Brain microvascular endothelial cell (primary cell): ENCODE results near the gene C5orf15.

Source experiments
- DNase-seq: peaks from one replicate; pipeline ENCODE4 v3.0.0-alpha.2; 2020
- H3K27ac ChIP-seq: fragments of 250-450 bp; sonication (Bioruptor Pico); 2 replicates; pipeline ENCODE4 v1.5.1; 2020; ENCODE audit warnings: mild to moderate bottlenecking, moderate library complexity
- H3K27me3 ChIP-seq: fragments of 250-450 bp; sonication (Bioruptor Pico); replicated peaks from 2 replicates; pipeline ENCODE4 v1.5.1; 2020; ENCODE audit warnings: mild to moderate bottlenecking
- H3K36me3 ChIP-seq: fragments of 250-450 bp; sonication (Bioruptor Pico); replicated peaks from 2 replicates; pipeline ENCODE4 v1.5.1; 2020; ENCODE audit warnings: mild to moderate bottlenecking
- H3K4me3 ChIP-seq: 2 replicates; pipeline ENCODE4 v1.5.1; 2011; ENCODE audit warnings: low read depth, mild to moderate bottlenecking, control low read depth, low read length, moderate library complexity
- in situ Hi-C: cut with HindIII; loops from 2 replicates; pipeline ENCODE4 v1.10.0; 2017; ENCODE audit warnings: low sequenced_read_pairs, low pct_ligation_motif_present
- TF ChIP-seq, protein P1 (sequence below): IDR thresholded peaks from 2 replicates; pipeline ENCODE4 v1.5.1; 2011; ENCODE audit warnings: low read depth, mild to moderate bottlenecking, moderate library complexity, low read length, control low read depth, inconsistent platforms; ENCODE audit errors: missing control alignments

The C5orf15 gene

DNA sequence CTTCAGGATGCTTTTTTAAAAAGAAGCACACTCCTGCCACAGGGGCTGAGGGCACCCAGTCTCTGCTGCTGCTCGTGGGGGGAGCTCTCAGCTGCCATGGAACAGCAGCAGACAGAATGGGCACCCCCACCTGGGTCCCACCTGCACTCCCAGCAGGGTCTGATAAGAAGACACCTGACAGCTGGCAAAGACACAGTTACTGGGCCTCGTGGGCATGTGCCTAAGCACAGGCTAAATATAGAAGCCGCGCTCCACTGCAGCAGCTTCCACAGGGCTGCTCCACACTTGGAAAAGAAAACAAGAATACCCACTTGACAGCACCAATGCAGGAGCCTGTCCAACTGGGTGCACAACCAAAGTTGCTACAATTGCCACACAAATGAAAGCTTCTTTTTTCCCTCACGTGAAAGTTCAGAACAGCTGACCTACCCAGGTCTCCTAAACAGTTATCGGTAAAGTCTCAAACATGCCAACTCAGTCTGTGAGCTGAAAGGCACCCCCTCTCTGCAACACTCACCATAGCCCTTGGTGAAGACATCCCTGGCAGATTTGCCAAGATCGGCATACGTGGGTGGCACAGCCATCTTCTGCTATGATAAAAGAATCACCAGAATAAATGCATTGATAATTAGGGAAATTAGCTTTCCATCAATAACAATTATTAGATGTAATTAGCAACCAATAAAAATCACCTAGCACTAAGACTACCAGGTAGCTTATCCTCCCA, 24.2 kb upstream of the C5orf15 start:
- TF ChIP-seq, protein P1, sequence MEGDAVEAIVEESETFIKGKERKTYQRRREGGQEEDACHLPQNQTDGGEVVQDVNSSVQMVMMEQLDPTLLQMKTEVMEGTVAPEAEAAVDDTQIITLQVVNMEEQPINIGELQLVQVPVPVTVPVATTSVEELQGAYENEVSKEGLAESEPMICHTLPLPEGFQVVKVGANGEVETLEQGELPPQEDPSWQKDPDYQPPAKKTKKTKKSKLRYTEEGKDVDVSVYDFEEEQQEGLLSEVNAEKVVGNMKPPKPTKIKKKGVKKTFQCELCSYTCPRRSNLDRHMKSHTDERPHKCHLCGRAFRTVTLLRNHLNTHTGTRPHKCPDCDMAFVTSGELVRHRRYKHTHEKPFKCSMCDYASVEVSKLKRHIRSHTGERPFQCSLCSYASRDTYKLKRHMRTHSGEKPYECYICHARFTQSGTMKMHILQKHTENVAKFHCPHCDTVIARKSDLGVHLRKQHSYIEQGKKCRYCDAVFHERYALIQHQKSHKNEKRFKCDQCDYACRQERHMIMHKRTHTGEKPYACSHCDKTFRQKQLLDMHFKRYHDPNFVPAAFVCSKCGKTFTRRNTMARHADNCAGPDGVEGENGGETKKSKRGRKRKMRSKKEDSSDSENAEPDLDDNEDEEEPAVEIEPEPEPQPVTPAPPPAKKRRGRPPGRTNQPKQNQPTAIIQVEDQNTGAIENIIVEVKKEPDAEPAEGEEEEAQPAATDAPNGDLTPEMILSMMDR = no peak
- Histone ChIP-seq H3K27ac (no peak overlapping the region), H3K27me3 (no peaks in the 10 kb centered on the region), H3K36me3 (peaks cover 35% of the 10 kb centered on the region), H3K4me3 (no peak overlapping the region)
- in situ Hi-C loops = no loop called here
- no peak for DNase-seq

DNA sequence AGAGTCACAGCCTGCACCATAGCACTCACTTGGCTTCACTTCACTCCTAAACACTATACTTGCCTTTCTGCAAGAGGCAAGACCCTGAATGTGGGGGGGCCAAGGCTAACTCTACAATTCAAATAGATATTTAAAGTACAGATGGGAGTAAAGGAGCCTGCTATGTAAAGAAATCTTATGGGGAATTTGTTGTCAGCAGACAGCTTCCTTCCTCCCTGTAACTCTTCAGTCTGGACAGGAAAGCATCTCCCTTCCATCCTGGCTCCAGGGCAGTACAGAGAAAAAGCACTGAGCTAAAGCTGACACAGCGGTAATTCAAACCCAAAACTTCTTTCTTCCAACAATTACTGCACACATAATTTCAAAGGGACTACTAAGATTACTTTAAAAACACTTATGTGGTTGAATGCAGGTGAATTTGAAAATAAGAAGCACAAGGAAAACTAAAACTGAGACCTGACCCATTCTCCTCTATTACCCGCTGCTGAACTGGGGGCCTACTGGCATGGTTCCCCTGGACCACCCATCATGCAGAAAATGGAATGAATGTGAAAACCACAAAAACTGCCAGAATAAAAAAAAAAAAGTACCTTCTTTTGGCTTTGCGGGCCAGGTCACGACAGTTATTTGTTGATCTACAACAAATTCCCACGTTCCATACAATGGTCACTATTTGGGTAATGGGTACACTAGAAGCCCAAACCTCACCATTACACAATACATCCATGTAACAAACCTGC, 22.9 kb upstream of the C5orf15 start:
- DNase-seq = no peak
- in situ Hi-C loops = no loop called here
- Histone ChIP-seq H3K36me3 (peaks cover 43% of the 10 kb centered on the region), H3K4me3 (no peak overlapping the region), H3K27ac (no peak overlapping the region), H3K27me3 (no peaks in the 10 kb centered on the region)
- TF ChIP-seq, protein P1 = no peak

DNA sequence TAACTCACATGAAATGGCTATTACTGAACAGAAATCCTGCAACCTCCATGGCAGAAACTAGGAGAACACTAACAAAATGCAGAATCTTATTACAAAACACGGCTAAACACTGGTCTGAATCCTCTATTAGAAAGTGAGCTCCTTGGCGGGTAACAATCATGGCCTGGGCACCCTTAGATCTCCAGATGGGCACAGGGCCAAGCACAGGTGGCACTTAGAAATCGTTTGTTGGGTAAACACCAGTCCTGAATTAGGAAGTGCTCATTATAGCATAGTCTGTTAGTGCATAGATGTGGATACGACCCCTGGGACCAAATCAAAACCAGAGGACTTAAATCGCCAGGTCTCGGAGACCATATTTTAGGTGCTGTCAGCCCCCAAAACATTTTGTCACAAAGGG, 22.0 kb upstream of the C5orf15 start:
- DNase-seq = no peak
- TF ChIP-seq, protein P1 = no peak
- Histone ChIP-seq H3K36me3 (peaks cover 50% of the 10 kb centered on the region), H3K4me3 (no peak overlapping the region), H3K27ac (no peak overlapping the region), H3K27me3 (no peaks in the 10 kb centered on the region)
- in situ Hi-C loops = no loop called here

DNA sequence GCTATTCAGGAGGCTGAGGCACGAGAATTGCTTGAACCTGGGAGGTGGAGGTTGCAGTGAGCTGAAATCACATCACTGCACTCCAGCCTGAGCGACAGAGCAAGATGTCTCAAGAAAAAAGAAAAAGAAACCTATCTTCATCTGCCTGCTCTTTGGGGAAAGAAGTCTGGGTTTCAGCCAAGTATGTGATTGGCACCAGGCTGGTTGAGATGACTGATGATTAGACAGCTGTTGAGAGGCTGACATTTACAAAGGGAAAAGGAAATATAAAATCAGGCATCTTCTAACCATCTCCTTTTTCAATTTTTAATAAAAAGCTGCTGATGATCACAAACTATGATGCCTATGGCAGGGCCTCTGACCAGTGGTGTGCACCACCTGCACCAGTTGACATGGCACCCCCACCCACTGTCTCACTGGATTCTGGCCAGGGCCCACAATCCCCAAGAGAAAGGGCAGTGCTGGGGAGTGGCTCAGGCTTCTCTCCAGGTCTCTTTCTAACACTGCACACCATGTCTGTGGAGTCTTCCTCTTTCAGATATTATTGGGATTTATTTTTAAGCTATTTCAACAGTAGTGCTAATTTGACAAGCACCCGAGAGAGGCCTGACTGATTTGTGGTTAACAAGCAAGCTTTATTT, 17.2 kb upstream of the C5orf15 start:
- Histone ChIP-seq H3K27ac (no peak overlapping the region), H3K36me3 (peaks cover 68% of the 10 kb centered on the region), H3K4me3 (no peak overlapping the region), H3K27me3 (no peaks in the 10 kb centered on the region)
- TF ChIP-seq, protein P1 = no peak
- DNase-seq = no peak
- in situ Hi-C loops = no loop called here

DNA sequence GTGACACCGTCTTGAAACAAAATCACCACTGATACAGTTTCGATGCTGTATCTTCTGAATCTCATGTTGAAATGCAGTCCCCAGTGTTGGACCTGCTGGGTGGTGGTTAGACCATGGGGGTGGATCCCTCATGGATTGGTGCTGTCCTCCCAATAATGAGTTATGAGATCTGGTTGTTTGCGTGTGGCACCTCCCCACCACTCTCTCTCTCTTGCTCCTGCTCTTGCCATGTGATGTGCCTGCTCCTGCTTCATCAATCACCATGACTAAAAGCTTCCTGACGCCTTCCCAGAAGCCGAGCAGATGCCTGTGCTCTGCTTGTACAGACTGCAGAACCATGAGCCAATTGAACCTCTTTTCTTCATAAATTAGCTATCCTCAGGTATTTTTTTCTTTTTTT, 15.2 kb upstream of the C5orf15 start:
- Histone ChIP-seq H3K36me3 (peaks cover 52% of the 10 kb centered on the region), H3K27ac (no peak overlapping the region), H3K4me3 (no peak overlapping the region), H3K27me3 (no peaks in the 10 kb centered on the region)
- in situ Hi-C loops = no loop called here
- no peak for DNase-seq
- TF ChIP-seq, protein P1 = no peak
